ENCODE measurements around the gene FAS.
A peak's percentile ranks its signal among the peaks of the same experiment; 100 is the strongest.

Gene FAS

GRCh38 chr10:88980800-88981199, 9.8 kb upstream of the FAS start:
- H3K36me3 ChIP-seq (ENCODE audit: control insufficient read depth in 5 of 5, insufficient read depth in 5 of 5, low read length in 5 of 5) = no peaks in the 10 kb centered on the region
- H3K9me3 ChIP-seq (ENCODE audit: control insufficient read depth in 5 of 5, low read length in 5 of 5) = no peaks in the 10 kb centered on the region
- no peak overlapping the region for H3K4me3 ChIP-seq (ENCODE audit: low read depth in 1 of 5, low read length in 5 of 5)
- no peak overlapping the region for H3K27ac ChIP-seq (ENCODE audit: low read depth, low read length)
- no peaks in the 10 kb centered on the region for H3K27me3 ChIP-seq (ENCODE audit: control insufficient read depth in 5 of 5, insufficient read depth in 4 of 5, low read length in 5 of 5)
- H3K9ac ChIP-seq (ENCODE audit: low read length in 5 of 5) = no peak overlapping the region
- peaks cover 0 to 10% (median 7%) of the 10 kb centered on the region in 5 donors for H3K4me1 ChIP-seq (ENCODE audit: control insufficient read depth in 5 of 5, insufficient read depth in 5 of 5, low read length in 5 of 5)

- no peak overlapping the region for H3K27ac ChIP-seq (ENCODE audit: low read depth, low read length)
- H3K4me1 ChIP-seq (ENCODE audit: control insufficient read depth in 5 of 5, insufficient read depth in 5 of 5, low read length in 5 of 5) = peaks cover 0 to 12% (median 7%) of the 10 kb centered on the region in 5 donors
- no peak overlapping the region for H3K4me3 ChIP-seq (ENCODE audit: low read depth in 1 of 5, low read length in 5 of 5)
- peaks cover 0 to under 1% (median 0%) of the 10 kb centered on the region in 5 donors for H3K9me3 ChIP-seq (ENCODE audit: control insufficient read depth in 5 of 5, low read length in 5 of 5)
- H3K36me3 ChIP-seq (ENCODE audit: control insufficient read depth in 5 of 5, insufficient read depth in 5 of 5, low read length in 5 of 5) = no peaks in the 10 kb centered on the region
- no peak overlapping the region for H3K9ac ChIP-seq (ENCODE audit: low read length in 5 of 5)
- H3K27me3 ChIP-seq (ENCODE audit: control insufficient read depth in 5 of 5, insufficient read depth in 4 of 5, low read length in 5 of 5) = no peaks in the 10 kb centered on the region
Observed at GRCh38 chr10:88981435-88981834, 9.2 kb upstream of the FAS start.

- H3K4me1 ChIP-seq (ENCODE audit: control insufficient read depth in 5 of 5, insufficient read depth in 5 of 5, low read length in 5 of 5) = peaks cover 0 to 13% (median 7%) of the 10 kb centered on the region in 5 donors
- no peak overlapping the region for H3K4me3 ChIP-seq (ENCODE audit: low read depth in 1 of 5, low read length in 5 of 5)
- H3K27me3 ChIP-seq (ENCODE audit: control insufficient read depth in 5 of 5, insufficient read depth in 4 of 5, low read length in 5 of 5) = no peaks in the 10 kb centered on the region
- peaks cover 0 to 3% (median 0%) of the 10 kb centered on the region in 5 donors for H3K9me3 ChIP-seq (ENCODE audit: control insufficient read depth in 5 of 5, low read length in 5 of 5)
- H3K9ac ChIP-seq (ENCODE audit: low read length in 5 of 5) = no peak overlapping the region
- H3K27ac ChIP-seq (ENCODE audit: low read depth, low read length) = no peak overlapping the region
- no peaks in the 10 kb centered on the region for H3K36me3 ChIP-seq (ENCODE audit: control insufficient read depth in 5 of 5, insufficient read depth in 5 of 5, low read length in 5 of 5)
Observed at GRCh38 chr10:88982366-88982765, 8.2 kb upstream of the FAS start.

GRCh38 chr10:88983206-88983605, 7.4 kb upstream of the FAS start:
- Histone ChIP-seq H3K9ac (ENCODE audit: low read length in 5 of 5) (no peak overlapping the region), H3K9me3 (ENCODE audit: control insufficient read depth in 5 of 5, low read length in 5 of 5) (peaks cover 0 to 3% (median 0%) of the 10 kb centered on the region in 5 donors), H3K4me3 (ENCODE audit: low read depth in 1 of 5, low read length in 5 of 5) (no peak overlapping the region), H3K4me1 (ENCODE audit: control insufficient read depth in 5 of 5, insufficient read depth in 5 of 5, low read length in 5 of 5) (peaks cover 0 to 13% (median 7%) of the 10 kb centered on the region in 5 donors), H3K27me3 (ENCODE audit: control insufficient read depth in 5 of 5, insufficient read depth in 4 of 5, low read length in 5 of 5) (no peaks in the 10 kb centered on the region), H3K36me3 (ENCODE audit: control insufficient read depth in 5 of 5, insufficient read depth in 5 of 5, low read length in 5 of 5) (no peaks in the 10 kb centered on the region), H3K27ac (ENCODE audit: low read depth, low read length) (no peak overlapping the region)

- Histone ChIP-seq H3K27ac (ENCODE audit: low read depth, low read length) (no peak overlapping the region), H3K9me3 (ENCODE audit: control insufficient read depth in 5 of 5, low read length in 5 of 5) (peaks cover 0 to 3% (median 0%) of the 10 kb centered on the region in 5 donors), H3K27me3 (ENCODE audit: control insufficient read depth in 5 of 5, insufficient read depth in 4 of 5, low read length in 5 of 5) (no peaks in the 10 kb centered on the region), H3K9ac (ENCODE audit: low read length in 5 of 5) (no peak overlapping the region), H3K4me3 (ENCODE audit: low read depth in 1 of 5, low read length in 5 of 5) (no peak overlapping the region), H3K4me1 (ENCODE audit: control insufficient read depth in 5 of 5, insufficient read depth in 5 of 5, low read length in 5 of 5) (peaks cover 0 to 13% (median 7%) of the 10 kb centered on the region in 5 donors), H3K36me3 (ENCODE audit: control insufficient read depth in 5 of 5, insufficient read depth in 5 of 5, low read length in 5 of 5) (no peaks in the 10 kb centered on the region)
Observed at GRCh38 chr10:88983939-88984338, 6.7 kb upstream of the FAS start.

GRCh38 chr10:88984525-88984924, 6.1 kb upstream of the FAS start:
- Histone ChIP-seq H3K9me3 (ENCODE audit: control insufficient read depth in 5 of 5, low read length in 5 of 5) (peaks cover 0 to 3% (median 0%) of the 10 kb centered on the region in 5 donors), H3K4me1 (ENCODE audit: control insufficient read depth in 5 of 5, insufficient read depth in 5 of 5, low read length in 5 of 5) (peaks cover 0 to 9% (median 4%) of the 10 kb centered on the region in 5 donors), H3K27me3 (ENCODE audit: control insufficient read depth in 5 of 5, insufficient read depth in 4 of 5, low read length in 5 of 5) (no peaks in the 10 kb centered on the region), H3K27ac (ENCODE audit: low read depth, low read length) (no peak overlapping the region), H3K9ac (ENCODE audit: low read length in 5 of 5) (no peak overlapping the region), H3K4me3 (ENCODE audit: low read depth in 1 of 5, low read length in 5 of 5) (no peak overlapping the region), H3K36me3 (ENCODE audit: control insufficient read depth in 5 of 5, insufficient read depth in 5 of 5, low read length in 5 of 5) (no peaks in the 10 kb centered on the region)

- H3K9me3 ChIP-seq (ENCODE audit: control insufficient read depth in 5 of 5, low read length in 5 of 5) = peaks cover 0 to 3% (median 0%) of the 10 kb centered on the region in 5 donors
- no peaks in the 10 kb centered on the region for H3K27me3 ChIP-seq (ENCODE audit: control insufficient read depth in 5 of 5, insufficient read depth in 4 of 5, low read length in 5 of 5)
- H3K9ac ChIP-seq (ENCODE audit: low read length in 5 of 5) = no peak overlapping the region
- no peaks in the 10 kb centered on the region for H3K36me3 ChIP-seq (ENCODE audit: control insufficient read depth in 5 of 5, insufficient read depth in 5 of 5, low read length in 5 of 5)
- H3K4me1 ChIP-seq (ENCODE audit: control insufficient read depth in 5 of 5, insufficient read depth in 5 of 5, low read length in 5 of 5) = peaks cover 0 to 24% (median 16%) of the 10 kb centered on the region in 5 donors
- H3K27ac ChIP-seq (ENCODE audit: low read depth, low read length) = no peak overlapping the region
- H3K4me3 ChIP-seq (ENCODE audit: low read depth in 1 of 5, low read length in 5 of 5) = no peak overlapping the region
Observed at GRCh38 chr10:88986549-88987242, 3.9 kb upstream of the FAS start.

GRCh38 chr10:88987243-88987725, 3.3 kb upstream of the FAS start:
- Histone ChIP-seq H3K9me3 (ENCODE audit: control insufficient read depth in 5 of 5, low read length in 5 of 5) (peaks cover 0 to 3% (median 0%) of the 10 kb centered on the region in 5 donors), H3K4me1 (ENCODE audit: control insufficient read depth in 5 of 5, insufficient read depth in 5 of 5, low read length in 5 of 5) (peaks cover 0 to 30% (median 22%) of the 10 kb centered on the region in 5 donors), H3K27me3 (ENCODE audit: control insufficient read depth in 5 of 5, insufficient read depth in 4 of 5, low read length in 5 of 5) (no peaks in the 10 kb centered on the region), H3K9ac (ENCODE audit: low read length in 5 of 5) (no peak overlapping the region), H3K36me3 (ENCODE audit: control insufficient read depth in 5 of 5, insufficient read depth in 5 of 5, low read length in 5 of 5) (no peaks in the 10 kb centered on the region), H3K4me3 (ENCODE audit: low read depth in 1 of 5, low read length in 5 of 5) (no peak overlapping the region), H3K27ac (ENCODE audit: low read depth, low read length) (no peak overlapping the region)

GRCh38 chr10:88987840-88988239, 2.8 kb upstream of the FAS start:
- no peak overlapping the region for H3K27ac ChIP-seq (ENCODE audit: low read depth, low read length)
- no peak overlapping the region for H3K9ac ChIP-seq (ENCODE audit: low read length in 5 of 5)
- no peak overlapping the region for H3K4me3 ChIP-seq (ENCODE audit: low read depth in 1 of 5, low read length in 5 of 5)
- peaks cover 0 to 3% (median 0%) of the 10 kb centered on the region in 5 donors for H3K9me3 ChIP-seq (ENCODE audit: control insufficient read depth in 5 of 5, low read length in 5 of 5)
- H3K27me3 ChIP-seq (ENCODE audit: control insufficient read depth in 5 of 5, insufficient read depth in 4 of 5, low read length in 5 of 5) = no peaks in the 10 kb centered on the region
- no peaks in the 10 kb centered on the region for H3K36me3 ChIP-seq (ENCODE audit: control insufficient read depth in 5 of 5, insufficient read depth in 5 of 5, low read length in 5 of 5)
- peaks cover 0 to 32% (median 25%) of the 10 kb centered on the region in 5 donors for H3K4me1 ChIP-seq (ENCODE audit: control insufficient read depth in 5 of 5, insufficient read depth in 5 of 5, low read length in 5 of 5)

GRCh38 chr10:88989423-88989822, 1.2 kb upstream of the FAS start:
- H3K4me3 ChIP-seq (ENCODE audit: low read depth in 1 of 5, low read length in 5 of 5) = peak overlapping the region in 4 of 5 donors; percentile 48 to 95 (median 92)
- H3K36me3 ChIP-seq (ENCODE audit: control insufficient read depth in 5 of 5, insufficient read depth in 5 of 5, low read length in 5 of 5) = no peaks in the 10 kb centered on the region
- no peaks in the 10 kb centered on the region for H3K27me3 ChIP-seq (ENCODE audit: control insufficient read depth in 5 of 5, insufficient read depth in 4 of 5, low read length in 5 of 5)
- peaks cover 0 to 33% (median 30%) of the 10 kb centered on the region in 5 donors for H3K4me1 ChIP-seq (ENCODE audit: control insufficient read depth in 5 of 5, insufficient read depth in 5 of 5, low read length in 5 of 5)
- H3K9me3 ChIP-seq (ENCODE audit: control insufficient read depth in 5 of 5, low read length in 5 of 5) = peaks cover 0 to 3% (median 0%) of the 10 kb centered on the region in 5 donors
- H3K27ac ChIP-seq (ENCODE audit: low read depth, low read length) = peak overlapping the region; percentile 97
- peak overlapping the region in 1 of 5 donors; percentile 45 for H3K9ac ChIP-seq (ENCODE audit: low read length in 5 of 5)

Data from subcutaneous abdominal adipose tissue (tissue), 5 donors.